Measurements from ENCODE around the gene MFRP.

DNA sequence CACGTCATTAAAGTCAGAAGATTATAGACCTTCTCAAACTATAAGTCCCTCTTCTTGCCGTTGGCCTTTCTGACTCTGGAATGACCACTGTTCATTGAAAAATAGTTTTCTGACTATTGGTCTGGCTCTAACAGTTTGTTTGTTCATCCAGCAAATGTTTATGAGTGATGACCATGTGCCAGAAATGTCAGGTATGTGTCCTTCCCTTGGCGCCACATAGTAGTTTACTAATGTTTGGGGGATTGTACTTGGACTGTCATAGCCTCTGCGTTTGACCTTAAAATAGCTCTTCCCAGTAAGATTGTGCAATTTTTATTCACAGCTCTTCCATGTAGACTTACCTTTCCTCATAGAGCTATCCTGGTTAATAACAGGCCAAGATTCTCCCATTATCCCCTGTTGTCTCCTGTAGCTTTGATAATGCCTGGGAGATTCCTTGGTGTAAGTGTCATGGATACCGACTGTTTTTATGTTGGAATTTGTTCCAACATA is 43.2 kb downstream of the MFRP start:
- TF ChIP-seq, protein P1, sequence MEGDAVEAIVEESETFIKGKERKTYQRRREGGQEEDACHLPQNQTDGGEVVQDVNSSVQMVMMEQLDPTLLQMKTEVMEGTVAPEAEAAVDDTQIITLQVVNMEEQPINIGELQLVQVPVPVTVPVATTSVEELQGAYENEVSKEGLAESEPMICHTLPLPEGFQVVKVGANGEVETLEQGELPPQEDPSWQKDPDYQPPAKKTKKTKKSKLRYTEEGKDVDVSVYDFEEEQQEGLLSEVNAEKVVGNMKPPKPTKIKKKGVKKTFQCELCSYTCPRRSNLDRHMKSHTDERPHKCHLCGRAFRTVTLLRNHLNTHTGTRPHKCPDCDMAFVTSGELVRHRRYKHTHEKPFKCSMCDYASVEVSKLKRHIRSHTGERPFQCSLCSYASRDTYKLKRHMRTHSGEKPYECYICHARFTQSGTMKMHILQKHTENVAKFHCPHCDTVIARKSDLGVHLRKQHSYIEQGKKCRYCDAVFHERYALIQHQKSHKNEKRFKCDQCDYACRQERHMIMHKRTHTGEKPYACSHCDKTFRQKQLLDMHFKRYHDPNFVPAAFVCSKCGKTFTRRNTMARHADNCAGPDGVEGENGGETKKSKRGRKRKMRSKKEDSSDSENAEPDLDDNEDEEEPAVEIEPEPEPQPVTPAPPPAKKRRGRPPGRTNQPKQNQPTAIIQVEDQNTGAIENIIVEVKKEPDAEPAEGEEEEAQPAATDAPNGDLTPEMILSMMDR (IDR thresholded peaks at IDR 0.05): no peak
- TF ChIP-seq POLR2A (IDR thresholded peaks at IDR 0.05): no peak
